Activated T-helper 9 cell treated with anti-CD3 and anti-CD28 coated beads, Interleukin-2, amount 50 U/mL, for 16 hours (primary cell): ENCODE results near the gene NAP1L4.

Experiments used
- DNase-seq: peaks from one replicate; pipeline ENCODE4 v3.0.0-alpha.2; 2020; ENCODE audit warnings: low read depth

Gene NAP1L4

DNA sequence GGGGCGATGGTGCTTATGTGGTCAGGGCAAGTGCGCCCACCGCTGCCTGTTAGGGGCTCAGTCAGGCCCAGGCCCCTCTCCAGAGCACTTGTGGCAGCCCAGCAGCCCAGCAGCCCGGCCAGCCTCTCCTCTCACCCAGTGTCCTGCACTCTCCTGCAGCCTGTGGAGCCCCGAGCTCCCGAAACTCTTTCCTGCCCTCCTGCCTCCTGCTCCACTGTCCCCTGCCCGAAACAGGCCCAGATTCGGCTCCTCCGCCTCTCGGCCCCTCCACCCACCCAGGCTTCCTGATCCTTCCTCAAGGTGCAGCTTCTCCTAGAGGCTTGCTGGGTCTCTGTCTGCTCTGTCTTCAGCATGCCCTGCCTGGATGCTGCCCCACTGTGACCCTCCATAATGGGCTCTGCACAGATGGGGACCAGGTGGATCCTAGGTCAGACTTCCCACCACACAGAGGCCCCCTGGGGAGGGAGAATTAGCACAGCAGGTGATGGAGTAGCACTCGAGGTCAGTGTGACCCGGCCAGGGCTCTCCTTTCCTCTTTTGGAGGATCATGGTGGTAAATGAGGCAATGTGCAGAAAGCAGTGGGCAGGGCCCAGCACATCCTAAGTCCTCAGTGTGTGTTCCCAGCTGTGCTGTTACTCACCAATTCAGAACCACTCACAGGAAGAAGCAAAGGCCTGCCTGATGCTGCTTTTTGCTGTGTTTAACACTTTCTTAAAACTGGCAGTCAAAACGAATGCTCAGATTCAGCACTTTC, 18.6 kb upstream of the NAP1L4 start:
- no peak for DNase-seq

GRCh38 chr11:3010004-3010403, 17.9 kb upstream of the NAP1L4 start:
- no peak for DNase-seq

DNA sequence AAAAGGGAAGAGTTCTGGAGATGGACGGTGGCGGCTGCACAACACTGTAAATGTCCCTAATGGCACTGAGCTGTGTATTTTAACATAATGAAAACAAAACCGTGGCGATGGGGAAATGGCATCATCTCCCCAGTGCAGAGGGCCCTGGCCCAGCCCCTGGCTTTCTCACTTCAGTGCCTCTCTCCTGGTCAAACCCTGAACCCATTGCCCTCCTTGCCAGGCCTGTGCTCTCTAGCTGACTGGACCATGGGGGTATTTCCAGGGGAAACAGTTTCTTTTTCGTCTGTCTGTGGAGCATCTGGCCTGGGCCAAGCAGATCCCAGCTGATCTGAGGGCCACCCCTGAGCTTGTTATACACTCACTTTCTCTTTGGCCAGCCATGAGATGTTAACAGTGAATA, 17.4 kb upstream of the NAP1L4 start:
- no peak for DNase-seq

DNA sequence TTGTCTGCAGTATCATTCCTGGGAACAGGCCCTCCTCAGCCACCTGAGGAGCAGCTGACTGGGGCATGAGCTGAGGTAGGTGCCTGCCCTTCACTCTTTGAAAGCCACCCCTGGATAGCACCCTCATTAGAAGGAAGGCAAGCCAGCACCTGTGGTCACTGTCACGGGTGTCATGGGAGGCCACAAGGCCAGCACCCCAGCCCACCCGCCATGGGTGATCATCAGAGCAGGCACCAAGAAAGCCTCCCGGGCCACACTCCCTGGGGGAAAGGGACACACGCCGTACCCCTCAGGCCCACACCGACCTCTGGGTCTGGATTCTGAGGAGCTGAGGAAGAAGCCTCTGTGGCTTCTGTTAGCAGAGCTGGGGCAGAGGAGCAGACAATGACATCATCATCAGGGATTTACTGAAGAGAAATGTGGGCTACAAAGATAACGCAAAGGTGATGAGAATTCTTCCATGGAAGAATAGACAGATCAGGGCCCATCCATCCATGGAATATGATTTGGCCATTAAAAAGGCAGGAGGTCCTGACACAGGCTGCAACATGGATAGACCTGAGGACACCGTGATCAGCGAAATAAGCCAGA, 16.7 kb upstream of the NAP1L4 start:
- DNase-seq, result no peak

DNA sequence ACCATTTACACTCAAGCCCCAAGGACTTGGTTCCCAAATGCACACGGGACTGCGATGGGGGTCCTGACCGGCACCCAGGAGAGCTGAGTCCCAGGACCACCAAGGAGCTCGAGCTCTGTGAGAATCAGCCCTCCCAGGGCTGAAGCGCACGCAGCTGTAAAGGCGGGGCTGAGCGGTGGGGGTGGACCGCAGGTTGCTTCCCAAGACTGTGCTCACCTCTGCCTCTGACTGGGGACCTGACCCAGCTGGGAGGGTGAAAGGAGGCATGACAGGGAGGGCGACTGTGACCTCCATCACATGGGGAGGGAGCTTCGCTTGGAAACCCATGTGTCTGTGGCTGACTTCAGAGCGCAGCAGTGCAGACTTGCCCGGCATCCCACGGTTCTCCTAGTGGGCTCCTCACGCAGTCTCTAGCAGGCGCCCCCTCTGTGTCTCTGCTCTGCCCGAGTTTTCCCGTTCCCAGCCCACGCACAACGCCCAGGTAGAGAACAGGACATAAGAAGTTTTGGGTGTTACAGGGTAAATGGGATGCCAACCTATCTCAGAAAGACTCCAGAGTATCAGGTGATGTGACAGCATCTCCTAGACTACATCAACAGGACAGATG, 15.4 kb upstream of the NAP1L4 start:
- no peak for DNase-seq

GRCh38 chr11:3006505-3007260, 14.6 kb upstream of the NAP1L4 start:
- no peak for DNase-seq

DNA sequence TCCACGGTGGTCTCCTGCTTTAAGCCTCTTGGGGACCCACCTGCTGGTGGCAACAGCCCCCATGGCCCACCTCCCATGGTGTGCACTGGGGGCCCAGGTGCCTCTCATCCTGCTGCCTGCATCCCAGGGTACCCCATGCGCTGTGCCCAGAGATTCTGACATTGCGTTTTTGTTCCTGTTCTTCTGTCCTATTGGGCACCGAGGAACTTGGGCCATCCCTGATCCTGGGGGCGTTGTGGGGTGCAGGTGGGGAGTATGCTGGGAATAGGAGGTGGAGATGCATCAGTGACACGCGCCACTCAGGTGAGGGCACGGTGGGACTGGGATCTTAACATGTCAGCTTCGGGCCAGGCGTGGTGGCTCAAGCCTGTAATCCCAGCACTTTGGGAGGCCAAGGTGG, 12.4 kb upstream of the NAP1L4 start:
- DNase-seq, result no peak

GRCh38 chr11:3003396-3004231, 11.5 kb upstream of the NAP1L4 start:
- DNase-seq, result no peak

DNA sequence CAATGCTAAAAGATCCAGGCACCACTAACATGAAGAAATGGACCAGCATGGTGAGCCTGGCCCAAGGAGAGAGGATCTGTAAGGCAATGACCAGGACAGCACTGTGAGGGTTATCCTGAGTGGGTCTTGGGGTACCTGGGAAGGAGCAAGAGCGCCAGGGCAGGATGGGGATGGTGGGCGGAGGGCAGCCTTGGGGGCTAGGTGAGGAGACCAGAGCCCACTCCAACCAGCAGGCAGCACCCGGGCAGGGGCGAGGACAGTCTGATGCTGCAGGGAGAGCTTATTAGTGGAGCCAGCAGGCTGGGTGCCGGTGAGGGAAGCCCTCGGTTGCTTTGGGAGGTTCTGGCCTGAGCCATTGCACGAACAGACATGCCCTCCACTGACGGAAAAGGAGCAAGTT, 10.7 kb upstream of the NAP1L4 start:
- DNase-seq, result no peak

DNA sequence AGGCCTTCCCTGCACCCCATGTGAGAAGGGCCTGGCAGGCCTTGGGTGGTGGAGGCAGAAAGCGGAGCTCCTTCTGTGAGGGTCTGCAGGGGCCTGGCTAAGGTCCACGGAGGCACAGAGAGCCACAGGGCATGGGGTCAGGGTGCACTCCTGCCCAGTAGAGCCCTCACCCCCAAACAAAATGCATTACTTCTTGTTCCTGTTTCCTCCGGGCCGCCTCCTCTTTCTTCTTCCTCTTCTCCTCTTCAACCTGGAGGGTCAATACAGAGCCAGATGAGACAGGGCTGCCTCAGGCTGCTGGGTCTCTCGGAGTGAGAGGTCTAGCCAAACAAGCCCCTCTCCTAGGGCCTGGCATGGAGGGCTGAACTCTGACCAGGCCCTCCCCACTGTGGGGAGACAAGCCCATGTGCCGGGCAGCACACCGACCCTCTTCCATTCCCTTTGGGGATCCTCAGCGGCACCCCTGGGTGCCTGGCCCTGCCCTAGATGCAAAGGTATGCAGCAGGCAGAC, 10.3 kb upstream of the NAP1L4 start:
- no peak for DNase-seq

DNA sequence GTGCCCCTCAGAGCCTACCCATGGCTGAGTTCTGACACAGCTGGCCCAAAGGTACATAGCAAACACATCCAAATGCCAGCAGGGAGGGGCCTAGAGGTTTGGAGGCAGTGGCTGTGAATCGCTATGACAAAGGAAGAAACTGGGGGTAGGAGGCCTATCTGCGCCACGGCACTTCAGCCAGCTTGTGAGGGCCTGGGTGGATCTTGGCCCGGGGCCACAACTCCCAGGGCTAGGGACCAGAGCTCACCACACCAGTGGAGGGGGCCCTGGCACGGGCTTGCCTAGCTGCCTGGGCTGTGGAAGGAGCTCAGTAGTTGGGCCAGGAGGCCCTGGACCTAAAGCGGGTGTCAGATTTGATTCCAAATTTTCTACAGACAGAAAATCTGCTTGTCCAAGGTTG, 9.4 kb upstream of the NAP1L4 start:
- no peak for DNase-seq

- no peak for DNase-seq
These were observed 8.2 kb upstream of the NAP1L4 start for GRCh38 chr11:3000032-3000961.

DNA sequence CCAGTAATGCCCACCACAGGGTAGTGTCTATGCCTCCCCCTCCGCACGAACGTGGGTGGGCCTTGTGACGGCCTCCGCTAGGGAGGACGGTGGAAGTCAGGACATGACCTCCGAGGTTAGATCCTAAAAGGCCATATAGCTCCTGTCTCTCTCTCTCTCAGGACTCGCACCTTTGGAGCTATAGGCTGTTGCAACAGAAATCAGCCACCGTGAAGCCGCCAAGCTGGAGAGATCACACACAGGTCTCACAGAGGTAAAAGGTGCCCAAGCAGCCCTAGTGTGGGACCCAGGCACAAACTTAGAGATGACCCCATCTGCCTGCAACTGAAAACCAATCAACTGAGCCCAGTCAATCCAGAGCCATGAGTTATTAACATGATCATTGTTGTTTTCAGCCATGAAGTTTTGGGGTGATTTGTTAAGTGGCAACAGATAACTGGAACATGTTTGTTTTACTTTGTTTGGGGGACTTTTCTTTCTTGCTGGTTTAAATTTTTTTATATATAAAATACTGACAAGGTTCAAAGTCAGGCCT, 7.4 kb upstream of the NAP1L4 start:
- no peak for DNase-seq

- DNase-seq, result no peak
These were observed 6.1 kb upstream of the NAP1L4 start for GRCh38 chr11:2998073-2998850.

- DNase-seq, result no peak
These were observed 5.3 kb upstream of the NAP1L4 start for GRCh38 chr11:2997406-2997805.

DNA sequence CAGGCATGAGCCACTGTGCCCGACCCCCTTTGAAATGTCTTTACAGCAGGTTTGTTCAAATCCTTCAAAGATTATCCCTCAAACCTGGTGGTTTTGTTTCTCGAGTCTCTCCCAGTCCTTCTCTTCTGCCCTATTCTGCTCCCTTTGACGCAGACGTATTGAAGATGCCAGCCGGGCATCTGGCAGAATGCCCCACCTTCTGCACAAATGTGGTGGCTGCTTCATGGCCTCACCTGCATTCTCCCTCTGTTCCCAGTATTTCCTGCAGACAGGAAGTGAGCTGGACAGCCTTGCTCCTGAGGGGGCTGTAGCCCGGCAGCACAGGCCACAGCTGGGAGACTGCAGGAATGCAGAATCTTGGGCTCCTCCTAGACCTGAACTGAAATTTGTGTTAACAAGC, 4.8 kb upstream of the NAP1L4 start:
- no peak for DNase-seq

DNA sequence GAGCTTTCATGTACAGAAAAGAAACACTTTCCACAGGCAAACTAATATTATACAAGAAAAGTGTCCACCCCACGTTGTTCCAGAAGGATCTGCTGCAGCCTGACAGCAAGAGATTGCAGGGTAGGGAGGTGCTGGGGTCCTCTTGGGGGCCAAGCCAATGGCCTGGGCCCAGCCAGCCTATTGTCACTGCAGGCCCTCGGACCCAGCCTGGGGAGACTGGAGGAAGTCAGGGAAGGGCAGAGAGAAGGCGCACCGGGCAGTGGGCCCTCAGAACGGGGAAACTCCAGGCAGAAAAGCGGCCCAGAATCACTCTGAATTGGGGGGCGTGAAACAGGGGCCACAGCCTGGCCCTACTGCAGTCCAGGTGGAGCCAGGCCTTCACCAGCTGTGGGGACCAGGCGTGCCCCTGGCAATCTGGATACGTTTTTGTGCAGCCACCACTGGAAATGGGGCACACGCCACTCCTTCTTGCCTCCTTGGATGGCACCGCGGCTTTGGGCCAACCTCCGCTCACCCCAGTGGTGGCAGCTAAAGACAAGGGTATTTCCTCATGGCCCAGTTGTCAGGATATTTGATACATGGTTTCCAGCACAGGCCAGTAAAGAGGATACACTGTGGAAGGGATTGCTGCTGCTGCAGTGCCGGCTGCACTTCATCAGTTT, 3.9 kb upstream of the NAP1L4 start:
- DNase-seq, result no peak

- no peak for DNase-seq
These were observed 3.0 kb upstream of the NAP1L4 start for GRCh38 chr11:2995031-2995561.

GRCh38 chr11:2994336-2994730, 2.2 kb upstream of the NAP1L4 start:
- DNase-seq, result no peak
